Measurements from ENCODE around the gene FMO5. TPM values are rescaled to one million over a fixed set of nuclear protein-coding genes. Genes with fewer than 3 reads are reported as not detected.

FMO5 gene
- 0.18 to 0.61 TPM (median 0.31 TPM) in 3 replicates for polyA plus RNA-seq
- 0.30 TPM for polyA plus RNA-seq (2011; ENCODE audit: low read depth)
- polyA plus RNA-seq (2011; cell fraction: cytosol; rRNA removed): 0.31 and 0.47 TPM in 2 replicates
- polyA plus RNA-seq (2011; cell fraction: nucleus; rRNA removed): 0.96 and 1.1 TPM in 2 replicates
- polyA plus RNA-seq (2012; ENCODE audit: low replicate concordance): 0.34 and 0.39 TPM in 2 replicates
- polyA minus RNA-seq: 0.22 to 1.1 TPM (median 0.33 TPM) in 3 replicates
- polyA minus RNA-seq (2011; cell fraction: cytosol; rRNA and poly(A)+ RNA removed): not detected
- polyA minus RNA-seq (2011; cell fraction: nucleus; rRNA and poly(A)+ RNA removed): 0.21 and 0.31 TPM in 2 replicates

GRCh38 chr1:147225193-147225730 lies at the start of gene FMO5:
Gene FMO5 (minus strand): TSS chr1:147225339. CDS start chr1:147225029, 310 bp downstream.
- FAIRE-seq: no peak
- no peaks in the 10 kb centered on the region for H3K27me3 ChIP-seq (ENCODE audit: control insufficient read depth, extremely low read depth, insufficient read depth, low read length)
- H3K9me1 ChIP-seq (ENCODE audit: control insufficient read depth, extremely low read depth, insufficient read depth, low read length): no peaks in the 10 kb centered on the region
- H3K27ac ChIP-seq (ENCODE audit: control insufficient read depth, insufficient read depth, low read length): peak within 1 kb of the TSS; percentile 31
- no peaks in the 10 kb centered on the region for H3K36me3 ChIP-seq (ENCODE audit: control insufficient read depth in 2 of 2, extremely low read depth in 1 of 2, insufficient read depth in 2 of 2, low read length in 2 of 2)
- peak within 1 kb of the TSS; percentile 96 for H3K4me2 ChIP-seq (ENCODE audit: control insufficient read depth, extremely low read depth, insufficient read depth, low read depth, low read length)
- DNase-seq (ENCODE audit: low read depth, low spot score): no peak
- H3K4me1 ChIP-seq (ENCODE audit: control insufficient read depth, extremely low read depth, insufficient read depth, low read length): peaks cover 7% of the 10 kb centered on the region
- dilution Hi-C loops (cut with MboI; ENCODE audit: extremely low pct_ligation_motif_present, low sequenced_read_pairs): no loop called here
- H3K4me3 ChIP-seq (ENCODE audit: control insufficient read depth in 2 of 3, extremely low read depth in 1 of 3, insufficient read depth in 2 of 3, low read depth in 1 of 3, low read length in 3 of 3): peak within 1 kb of the TSS; percentile 46 to 90 (median 84)
- H2AFZ ChIP-seq (ENCODE audit: control insufficient read depth, low read length): peak within 1 kb of the TSS; percentile 98
- TF ChIP-seq CTCF (optimal IDR thresholded peaks at IDR 0.05 in 1 of 3, IDR thresholded peaks at IDR 0.05 in 1 of 3, conservative IDR thresholded peaks at IDR 0.05 in 1 of 3; ENCODE audit: extremely low read depth in 1 of 3, insufficient read depth in 2 of 3, low read length in 3 of 3): peak in 2 of 3 experiments; percentile 11 to 33
- no peak for TF ChIP-seq EZH2 (IDR thresholded peaks at IDR 0.05; ENCODE audit: low read length)
- H3K9me3 ChIP-seq (ENCODE audit: control insufficient read depth, low read depth, low read length): no peaks in the 10 kb centered on the region
- H3K9ac ChIP-seq (ENCODE audit: control insufficient read depth, extremely low read depth, insufficient read depth, low read length): peak within 1 kb of the TSS; percentile 74
- no peaks in the 10 kb centered on the region for H4K20me1 ChIP-seq (ENCODE audit: control insufficient read depth, extremely low read depth, insufficient read depth, low read length)
- no peaks in the 10 kb centered on the region for H3K79me2 ChIP-seq (ENCODE audit: control insufficient read depth, insufficient read depth, low read length)

GRCh38 chr1:147273409-147274336 lies 48.5 kb upstream of the FMO5 start:
- FAIRE-seq: peak; percentile 23
- H3K4me3 ChIP-seq (ENCODE audit: control insufficient read depth in 2 of 3, extremely low read depth in 1 of 3, insufficient read depth in 2 of 3, low read depth in 1 of 3, low read length in 3 of 3): no peak overlapping the region

More at GRCh38 chr1:147273409-147274336, 48.5 kb upstream of the FMO5 start:
- TF ChIP-seq CTCF (optimal IDR thresholded peaks at IDR 0.05 in 1 of 3, IDR thresholded peaks at IDR 0.05 in 1 of 3, conservative IDR thresholded peaks at IDR 0.05 in 1 of 3; ENCODE audit: extremely low read depth in 1 of 3, insufficient read depth in 2 of 3, low read length in 3 of 3) (peak in 2 of 3 experiments; percentile 5 to 24), EZH2 (IDR thresholded peaks at IDR 0.05; ENCODE audit: low read length) (no peak)
- Histone ChIP-seq H3K4me1 (ENCODE audit: control insufficient read depth, extremely low read depth, insufficient read depth, low read length) (peaks cover 16% of the 10 kb centered on the region), H3K9me3 (ENCODE audit: control insufficient read depth, low read depth, low read length) (no peaks in the 10 kb centered on the region), H3K79me2 (ENCODE audit: control insufficient read depth, insufficient read depth, low read length) (no peaks in the 10 kb centered on the region), H3K27me3 (ENCODE audit: control insufficient read depth, extremely low read depth, insufficient read depth, low read length) (no peaks in the 10 kb centered on the region), H2AFZ (ENCODE audit: control insufficient read depth, low read length) (no peak overlapping the region), H3K27ac (ENCODE audit: control insufficient read depth, insufficient read depth, low read length) (peak overlapping the region; percentile 82), H3K4me2 (ENCODE audit: control insufficient read depth, extremely low read depth, insufficient read depth, low read depth, low read length) (peak overlapping the region; percentile 71), H3K9me1 (ENCODE audit: control insufficient read depth, extremely low read depth, insufficient read depth, low read length) (no peaks in the 10 kb centered on the region), H3K36me3 (ENCODE audit: control insufficient read depth in 2 of 2, extremely low read depth in 1 of 2, insufficient read depth in 2 of 2, low read length in 2 of 2) (peaks cover 26 to 49% of the 10 kb centered on the region in 2 experiments), H4K20me1 (ENCODE audit: control insufficient read depth, extremely low read depth, insufficient read depth, low read length) (no peaks in the 10 kb centered on the region), H3K9ac (ENCODE audit: control insufficient read depth, extremely low read depth, insufficient read depth, low read length) (peak overlapping the region; percentile 43)
- peak; percentile 25 for DNase-seq (ENCODE audit: low read depth, low spot score)
- dilution Hi-C loops (cut with MboI; ENCODE audit: extremely low pct_ligation_motif_present, low sequenced_read_pairs): no loop called here

Data from keratinocyte (primary cell).